GM12875 (cell line): Measurements from ENCODE around the gene EHD3.

Experiments
- H3K4me3 ChIP-seq: one replicate; pipeline ENCODE4 v1.5.1; 2011; ENCODE audit warnings: low read depth, low read length, control low read depth
- CTCF ChIP-seq: IDR thresholded peaks from 2 replicates; pipeline ENCODE4 v1.5.1; 2011; ENCODE audit warnings: low read depth, mild to moderate bottlenecking, control low read depth, inconsistent platforms, low read length, moderate library complexity, borderline replicate concordance; ENCODE audit not compliant: insufficient read depth

EHD3 gene

GRCh38 chr2:31219131-31219969, 14.6 kb upstream of the EHD3 start:
- TF ChIP-seq CTCF = no peak
- no peak overlapping the region for H3K4me3 ChIP-seq

GRCh38 chr2:31221544-31221943, 12.4 kb upstream of the EHD3 start:
- H3K4me3 ChIP-seq = no peak overlapping the region
- TF ChIP-seq CTCF = no peak

- no peak for TF ChIP-seq CTCF
- H3K4me3 ChIP-seq = no peak overlapping the region
Observed at GRCh38 chr2:31222071-31222470, 11.9 kb upstream of the EHD3 start.

- TF ChIP-seq CTCF = no peak
- H3K4me3 ChIP-seq = no peak overlapping the region
Observed at GRCh38 chr2:31223026-31223425, 10.9 kb upstream of the EHD3 start.

GRCh38 chr2:31223749-31224148, 10.2 kb upstream of the EHD3 start:
- no peak overlapping the region for H3K4me3 ChIP-seq
- no peak for TF ChIP-seq CTCF

GRCh38 chr2:31226266-31226665, 7.7 kb upstream of the EHD3 start:
- no peak for TF ChIP-seq CTCF
- no peak overlapping the region for H3K4me3 ChIP-seq

GRCh38 chr2:31227110-31227509, 6.8 kb upstream of the EHD3 start:
- no peak overlapping the region for H3K4me3 ChIP-seq
- no peak for TF ChIP-seq CTCF
